DND-41 (cell line): ENCODE data around the gene POLA2.

ENCODE experiments used
- ATAC-seq: fragments of 200-7000 bp; cut with Tn5 transposase; 3 replicates; pipeline ENCODE4 v1.9.1; 2021; ENCODE audit warnings: low read depth; ENCODE audit not compliant: insufficient read depth
- DNase-seq: peaks from one replicate; pipeline ENCODE4 v3.0.0-alpha.2; 2020
- H2AFZ ChIP-seq: 2 replicates; pipeline ENCODE4 v1.6.0; 2012; ENCODE audit warnings: low read depth, low read length
- H3K27ac ChIP-seq: 2 replicates; pipeline ENCODE4 v1.5.1; 2012; ENCODE audit warnings: low read length, inconsistent platforms
- H3K27me3 ChIP-seq: fragments of 200-600 bp; sonication (generic); 2 replicates; pipeline ENCODE4 v1.6.0; 2012; ENCODE audit warnings: low read length, mild to moderate bottlenecking, inconsistent platforms; ENCODE audit not compliant: insufficient read depth, poor library complexity
- H3K36me3 ChIP-seq: 2 replicates; pipeline ENCODE4 v1.5.1; 2012; ENCODE audit warnings: low read length, inconsistent platforms; ENCODE audit not compliant: insufficient read depth
- H3K4me1 ChIP-seq: 2 replicates; pipeline ENCODE4 v1.5.1; 2012; ENCODE audit warnings: mild to moderate bottlenecking, low read length; ENCODE audit not compliant: insufficient read depth
- H3K4me2 ChIP-seq: 2 replicates; pipeline ENCODE4 v1.6.0; 2012; ENCODE audit warnings: mild to moderate bottlenecking, moderate library complexity, low read length, inconsistent platforms; ENCODE audit not compliant: insufficient read depth
- H3K4me3 ChIP-seq, 2 experiments: fragments of 200-600 bp in 1 of 2; shearing (Covaris generic) in 1 of 2; 2 replicates each; pipeline ENCODE4 v1.5.1; 2012 to 2016; ENCODE audit warnings: inconsistent platforms in 2 of 2, low read length in 2 of 2, mild to moderate bottlenecking in 2 of 2, low read depth in 1 of 2, moderate library complexity in 1 of 2
- H3K79me2 ChIP-seq: 2 replicates; pipeline ENCODE4 v1.6.0; 2012; ENCODE audit warnings: low read length, inconsistent platforms; ENCODE audit not compliant: insufficient read depth
- H3K9ac ChIP-seq: 2 replicates; pipeline ENCODE4 v1.6.0; 2012; ENCODE audit warnings: low read depth, mild to moderate bottlenecking, inconsistent platforms, low read length, moderate library complexity
- H3K9me3 ChIP-seq: 2 replicates; pipeline ENCODE4 v1.5.1; 2012; ENCODE audit warnings: low read length, moderate library complexity, mild to moderate bottlenecking, inconsistent platforms; ENCODE audit not compliant: insufficient read depth, severe bottlenecking
- H4K20me1 ChIP-seq: 2 replicates; pipeline ENCODE4 v1.6.0; 2012; ENCODE audit warnings: low read length; ENCODE audit not compliant: insufficient read depth
- CTCF ChIP-seq: IDR thresholded peaks from 2 replicates; pipeline ENCODE4 v1.5.1; 2012; ENCODE audit warnings: borderline replicate concordance, low read length, moderate library complexity, mild to moderate bottlenecking; ENCODE audit not compliant: poor library complexity, severe bottlenecking; ENCODE audit errors: extremely low read depth
- EZH2 ChIP-seq: IDR thresholded peaks from 3 replicates; pipeline ENCODE4 v1.6.1; 2012; ENCODE audit warnings: borderline replicate concordance, low read depth, mild to moderate bottlenecking, moderate library complexity, low read length, inconsistent platforms; ENCODE audit not compliant: severe bottlenecking

POLA2 gene

GRCh38 chr11:65327021-65327420, 65.3 kb downstream of the POLA2 start:
- no peak for DNase-seq
- no peak for ATAC-seq
- TF ChIP-seq CTCF = no peak
- TF ChIP-seq EZH2 = no peak
- Histone ChIP-seq H3K9me3 (no peaks in the 10 kb centered on the region), H3K36me3 (no peaks in the 10 kb centered on the region), H2AFZ (no peak overlapping the region), H3K4me1 (peaks cover 4% of the 10 kb centered on the region; the same call in 1 of the 2 replicates), H3K27ac (no peak overlapping the region), H3K79me2 (no peaks in the 10 kb centered on the region), H3K9ac (no peak overlapping the region), H3K4me3 (no peak overlapping the region), H3K4me2 (no peak overlapping the region), H3K27me3 (no peaks in the 10 kb centered on the region), H4K20me1 (no peaks in the 10 kb centered on the region)

- peaks cover 8% of the 10 kb centered on the region for H3K79me2 ChIP-seq
- no peak overlapping the region for H3K4me2 ChIP-seq
- H3K27ac ChIP-seq = no peak overlapping the region
- peaks cover 10% of the 10 kb centered on the region; the same call in 1 of the 2 replicates for H3K4me1 ChIP-seq
- H3K36me3 ChIP-seq = no peaks in the 10 kb centered on the region; the same call in 1 of the 2 replicates
- no peak for DNase-seq
- no peaks in the 10 kb centered on the region for H3K9me3 ChIP-seq
- H2AFZ ChIP-seq = peak overlapping the region; percentile 63; the same call in 1 of the 2 replicates
- H4K20me1 ChIP-seq = no peaks in the 10 kb centered on the region
- H3K9ac ChIP-seq = no peak overlapping the region
- no peak for ATAC-seq
- no peak overlapping the region for H3K4me3 ChIP-seq
- TF ChIP-seq EZH2 (no peak), CTCF (no peak)
- H3K27me3 ChIP-seq = no peaks in the 10 kb centered on the region
Measured at GRCh38 chr11:65329478-65329877, 67.7 kb downstream of the POLA2 start.

- Histone ChIP-seq H3K4me3 (no peak overlapping the region), H3K27ac (no peak overlapping the region), H3K79me2 (peaks cover 13% of the 10 kb centered on the region), H3K4me1 (peaks cover 14% of the 10 kb centered on the region), H3K9ac (no peak overlapping the region), H3K4me2 (no peak overlapping the region), H3K9me3 (no peaks in the 10 kb centered on the region), H2AFZ (peak overlapping the region; percentile 63; the same call in 1 of the 2 replicates), H3K36me3 (no peaks in the 10 kb centered on the region; the same call in 1 of the 2 replicates), H3K27me3 (no peaks in the 10 kb centered on the region), H4K20me1 (no peaks in the 10 kb centered on the region)
- DNase-seq (peak; percentile 82), ATAC-seq (0 out of 3 replicates have a peak, but pooled peaks have one; percentile 31)
- no peak for TF ChIP-seq EZH2
- TF ChIP-seq CTCF = peak; percentile 82
Measured at GRCh38 chr11:65329944-65330403, 68.2 kb downstream of the POLA2 start.
